Tibial nerve (tissue), 3 donors: ENCODE data around the gene IP6K3.

Experiments
- POLR2A ChIP-seq, 2 donors: fragments of 450-650 bp; IDR thresholded peaks; one replicate each; pipeline ENCODE4 v1.6.1; 2017; ENCODE audit warnings: antibody characterized with exemption in 2 of 2, mild to moderate bottlenecking in 2 of 2, moderate library complexity in 2 of 2
- TF ChIP-seq, protein P1 (sequence below), 5 experiments: fragments of 200-600 bp in 3 of 5; fragments of 450-650 bp in 2 of 5; sonication (generic) in 3 of 5; IDR thresholded peaks; one replicate each; pipeline ENCODE4 v1.5.1; 2016 to 2019; ENCODE audit warnings: antibody characterized with exemption in 5 of 5, mild to moderate bottlenecking in 3 of 5, moderate library complexity in 2 of 5

DNA sequence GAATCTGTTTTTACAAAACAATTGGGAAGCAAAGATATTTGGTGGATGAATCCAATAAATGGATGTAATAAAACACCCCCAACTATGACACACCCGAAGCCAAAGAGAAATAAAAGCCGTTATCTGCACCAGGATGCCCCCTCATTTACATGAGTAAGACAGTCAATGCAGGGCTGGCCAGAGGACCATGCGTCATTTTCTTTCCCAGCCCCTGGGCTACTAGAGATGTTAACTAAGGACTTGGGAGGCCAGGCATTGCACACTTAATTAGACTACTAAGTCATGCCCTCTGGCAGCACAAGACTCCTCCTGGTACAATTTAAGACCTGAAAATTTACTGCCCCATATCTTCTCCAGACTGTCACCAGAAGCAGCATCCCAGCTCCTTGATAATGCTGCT is 39.1 kb upstream of the IP6K3 start:
- TF ChIP-seq, protein P1, sequence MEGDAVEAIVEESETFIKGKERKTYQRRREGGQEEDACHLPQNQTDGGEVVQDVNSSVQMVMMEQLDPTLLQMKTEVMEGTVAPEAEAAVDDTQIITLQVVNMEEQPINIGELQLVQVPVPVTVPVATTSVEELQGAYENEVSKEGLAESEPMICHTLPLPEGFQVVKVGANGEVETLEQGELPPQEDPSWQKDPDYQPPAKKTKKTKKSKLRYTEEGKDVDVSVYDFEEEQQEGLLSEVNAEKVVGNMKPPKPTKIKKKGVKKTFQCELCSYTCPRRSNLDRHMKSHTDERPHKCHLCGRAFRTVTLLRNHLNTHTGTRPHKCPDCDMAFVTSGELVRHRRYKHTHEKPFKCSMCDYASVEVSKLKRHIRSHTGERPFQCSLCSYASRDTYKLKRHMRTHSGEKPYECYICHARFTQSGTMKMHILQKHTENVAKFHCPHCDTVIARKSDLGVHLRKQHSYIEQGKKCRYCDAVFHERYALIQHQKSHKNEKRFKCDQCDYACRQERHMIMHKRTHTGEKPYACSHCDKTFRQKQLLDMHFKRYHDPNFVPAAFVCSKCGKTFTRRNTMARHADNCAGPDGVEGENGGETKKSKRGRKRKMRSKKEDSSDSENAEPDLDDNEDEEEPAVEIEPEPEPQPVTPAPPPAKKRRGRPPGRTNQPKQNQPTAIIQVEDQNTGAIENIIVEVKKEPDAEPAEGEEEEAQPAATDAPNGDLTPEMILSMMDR (IDR thresholded peaks at IDR 0.05), result no peak
- no peak for TF ChIP-seq POLR2A (IDR thresholded peaks at IDR 0.05)
